Neural cell (in vitro differentiated cells): ENCODE results near the gene LRRC2. TPM values are rescaled to one million over a fixed set of nuclear protein-coding genes. Genes with fewer than 3 reads are reported as not detected.

Source experiments
- H2AFZ ChIP-seq: fragments of 200-600, 300-800 bp; sonication (generic), shearing (Covaris generic); 2 replicates; pipeline ENCODE4 v1.6.0; 2014; ENCODE audit warnings: low read depth, mild to moderate bottlenecking, antibody characterized with exemption, low read length, moderate library complexity
- H3F3A ChIP-seq: fragments of 200-600 bp; shearing (Covaris generic); 2 replicates; pipeline ENCODE4 v1.6.1; 2016; ENCODE audit warnings: mild to moderate bottlenecking, moderate library complexity, mixed read lengths, antibody characterized with exemption, low read length; ENCODE audit not compliant: insufficient read depth, poor library complexity, severe bottlenecking
- H3K27ac ChIP-seq: fragments of 200-600, 300-800 bp; sonication (generic), shearing (Covaris generic); 2 replicates; pipeline ENCODE4 v1.5.1; 2014; ENCODE audit warnings: mild to moderate bottlenecking, low read length, moderate library complexity
- H3K27me3 ChIP-seq: fragments of 300-800, 200-600 bp; sonication (generic), shearing (Covaris generic); 2 replicates; pipeline ENCODE4 v1.6.0; 2014; ENCODE audit warnings: mild to moderate bottlenecking, low read depth, low read length, moderate library complexity; ENCODE audit not compliant: insufficient read depth
- H3K36me3 ChIP-seq: fragments of 300-800, 200-600 bp; sonication (generic), shearing (Covaris generic); 2 replicates; pipeline ENCODE4 v1.5.1; 2014; ENCODE audit warnings: mild to moderate bottlenecking, antibody characterized with exemption, low read length, moderate library complexity; ENCODE audit not compliant: insufficient read depth
- H3K4me2 ChIP-seq: fragments of 300-800, 200-600 bp; sonication (generic), shearing (Covaris generic); 2 replicates; pipeline ENCODE4 v1.6.0; 2014; ENCODE audit warnings: mild to moderate bottlenecking, low read length
- H3K4me3 ChIP-seq: fragments of 300-800, 200-600 bp; sonication (generic), shearing (Covaris generic); 2 replicates; pipeline ENCODE4 v1.5.1; 2014; ENCODE audit warnings: mild to moderate bottlenecking, low read length, moderate library complexity
- H3K79me2 ChIP-seq: fragments of 200-600 bp; shearing (Covaris generic); replicated peaks from 2 replicates; pipeline ENCODE4 v1.6.0; 2014; ENCODE audit warnings: mild to moderate bottlenecking, low read length, moderate library complexity; ENCODE audit not compliant: insufficient read depth
- H3K9ac ChIP-seq: fragments of 300-800, 200-600 bp; sonication (generic), shearing (Covaris generic); 2 replicates; pipeline ENCODE4 v1.6.1; 2016; ENCODE audit warnings: mild to moderate bottlenecking, low read length, mixed read lengths
- H3K9me2 ChIP-seq: fragments of 200-600 bp; shearing (Covaris generic); 2 replicates; pipeline ENCODE4 v1.6.1; 2016; ENCODE audit warnings: mild to moderate bottlenecking, low read length, mixed read lengths; ENCODE audit not compliant: insufficient read depth
- H3K9me3 ChIP-seq: fragments of 200-600, 300-800 bp; sonication (generic), shearing (Covaris generic); 2 replicates; pipeline ENCODE4 v1.6.1; 2016; ENCODE audit warnings: mild to moderate bottlenecking, mixed run types, low read length, moderate library complexity, mixed read lengths
- H4K20me1 ChIP-seq: fragments of 200-600 bp; shearing (Covaris generic); 2 replicates; pipeline ENCODE4 v1.6.1; 2016; ENCODE audit warnings: mild to moderate bottlenecking, mixed run types; ENCODE audit not compliant: insufficient read depth
- CTCF ChIP-seq: fragments of 450-650 bp; IDR thresholded peaks from 2 replicates; pipeline ENCODE4 v1.5.1; 2014; ENCODE audit warnings: antibody characterized with exemption, mild to moderate bottlenecking, moderate library complexity; ENCODE audit not compliant: poor library complexity, severe bottlenecking
- EP300 ChIP-seq: fragments of 450-650 bp; conservative IDR thresholded peaks from 2 replicates; pipeline ENCODE4 v1.6.1; 2014; ENCODE audit warnings: antibody characterized with exemption, mild to moderate bottlenecking, moderate library complexity; ENCODE audit not compliant: poor library complexity, severe bottlenecking
- EZH2 ChIP-seq: fragments of 200-600, 300-800 bp; shearing (Covaris generic), sonication (generic); IDR thresholded peaks from 2 replicates; pipeline ENCODE4 v1.6.1; 2014; ENCODE audit warnings: antibody characterized with exemption, low read length, borderline replicate concordance, mild to moderate bottlenecking; ENCODE audit not compliant: insufficient read depth, poor library complexity, severe bottlenecking
- MXI1 ChIP-seq: fragments of 450-650 bp; conservative IDR thresholded peaks from 2 replicates; pipeline ENCODE4 v1.6.1; 2014; ENCODE audit warnings: antibody characterized with exemption, mild to moderate bottlenecking; ENCODE audit not compliant: poor library complexity, severe bottlenecking
- POLR2AphosphoS5 ChIP-seq: IDR thresholded peaks from 2 replicates; pipeline ENCODE4 v1.6.1; 2012
- RAD21 ChIP-seq: fragments of 450-650 bp; conservative IDR thresholded peaks from 2 replicates; pipeline ENCODE4 v1.6.1; 2014; ENCODE audit warnings: antibody characterized with exemption, mild to moderate bottlenecking, moderate library complexity
- REST ChIP-seq: IDR thresholded peaks from 2 replicates; pipeline ENCODE4 v1.6.1; 2012; ENCODE audit warnings: borderline replicate concordance
- SMC3 ChIP-seq: fragments of 450-650 bp; conservative IDR thresholded peaks from 2 replicates; pipeline ENCODE4 v1.6.1; 2014; ENCODE audit warnings: antibody characterized with exemption, mild to moderate bottlenecking, moderate library complexity; ENCODE audit not compliant: poor library complexity
- TAF1 ChIP-seq: IDR thresholded peaks from 2 replicates; pipeline ENCODE4 v1.6.1; 2012; ENCODE audit warnings: low read depth
- polyA plus RNA-seq: library from polyadenylated mRNA; depleted of rRNA; stranded (reverse); fragments of >200 nt; gene quantifications from 2 replicates; pipeline ENCODE4 v1.2.3, GENCODE V29; 2014

LRRC2 gene
- polyA plus RNA-seq, 1 donor from 2014 or later = not detected

- Histone ChIP-seq H3K9me2 (no peaks in the 10 kb centered on the region), H3K27me3 (no peaks in the 10 kb centered on the region), H3K4me2 (no peak overlapping the region), H3K27ac (no peak overlapping the region), H4K20me1 (no peaks in the 10 kb centered on the region), H3F3A (no peaks in the 10 kb centered on the region), H3K9me3 (no peaks in the 10 kb centered on the region), H3K9ac (no peak overlapping the region), H3K4me3 (no peak overlapping the region), H3K36me3 (no peaks in the 10 kb centered on the region), H2AFZ (no peak overlapping the region), H3K79me2 (no peaks in the 10 kb centered on the region)
- TF ChIP-seq EZH2 = no peak
- no peak for TF ChIP-seq POLR2AphosphoS5
- TF ChIP-seq REST = no peak
These were observed 41.3 kb downstream of the LRRC2 start for GRCh38 chr3:46524832-46525231.

GRCh38 chr3:46524008-46524407 lies 42.1 kb downstream of the LRRC2 start:
- no peaks in the 10 kb centered on the region for H3K27me3 ChIP-seq
- H3F3A ChIP-seq = no peaks in the 10 kb centered on the region
- H3K4me2 ChIP-seq = no peak overlapping the region
- no peaks in the 10 kb centered on the region for H3K9me3 ChIP-seq
- no peaks in the 10 kb centered on the region for H4K20me1 ChIP-seq
- H3K9me2 ChIP-seq = no peaks in the 10 kb centered on the region
- H3K9ac ChIP-seq = no peak overlapping the region
- no peaks in the 10 kb centered on the region for H3K79me2 ChIP-seq
- H3K36me3 ChIP-seq = no peaks in the 10 kb centered on the region
- no peak overlapping the region for H2AFZ ChIP-seq
- no peak overlapping the region for H3K27ac ChIP-seq
- H3K4me3 ChIP-seq = no peak overlapping the region
- TF ChIP-seq MXI1 = no peak
- TF ChIP-seq CTCF = no peak
- TF ChIP-seq SMC3 = no peak
- TF ChIP-seq EP300 = no peak
- no peak for TF ChIP-seq REST
- no peak for TF ChIP-seq POLR2AphosphoS5
- TF ChIP-seq RAD21 = no peak
- no peak for TF ChIP-seq TAF1
- TF ChIP-seq EZH2 = no peak
